ENCODE data around the gene ATP8B4.

ATP8B4 gene

GRCh38 chr15:49857496-49858475 is 261.2 kb downstream of the ATP8B4 start:
- DNase-seq (ENCODE audit: low read depth in 2 of 2) = no peak

DNA sequence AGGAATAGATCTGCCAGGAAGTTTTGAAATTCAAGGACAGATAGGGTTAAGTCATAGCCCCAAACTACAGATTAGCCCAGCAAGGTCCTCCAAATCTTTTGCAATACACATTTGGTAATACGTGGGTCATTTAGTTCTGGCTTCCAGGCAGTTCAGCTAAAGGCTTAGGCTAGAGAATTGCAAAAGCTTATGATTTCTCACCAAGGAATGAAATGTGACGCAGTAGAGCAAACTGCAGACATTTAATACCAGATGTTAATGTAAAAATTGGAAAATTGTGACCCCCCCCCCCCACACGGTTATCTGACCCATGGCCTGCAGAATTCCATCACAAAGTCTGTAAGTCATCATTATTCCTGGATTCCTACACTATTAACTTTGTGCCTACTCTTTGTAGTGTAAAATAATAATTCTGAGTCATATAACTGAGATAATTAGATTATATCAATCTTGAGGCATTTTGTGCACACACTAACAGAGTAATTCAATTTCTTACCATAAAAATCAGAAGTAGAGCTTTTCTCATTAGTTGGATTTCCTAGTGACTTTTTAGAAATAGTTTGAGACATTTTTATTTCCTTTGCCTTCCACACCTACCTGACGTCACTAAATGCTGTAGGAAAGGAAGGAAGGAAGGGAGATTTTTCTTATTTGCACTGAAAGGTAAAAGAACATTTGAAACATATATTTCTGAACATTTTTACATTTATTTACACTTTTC is 263.0 kb downstream of the ATP8B4 start:
- peak; percentile 99 for DNase-seq (ENCODE audit: low read depth in 2 of 2)

DNA sequence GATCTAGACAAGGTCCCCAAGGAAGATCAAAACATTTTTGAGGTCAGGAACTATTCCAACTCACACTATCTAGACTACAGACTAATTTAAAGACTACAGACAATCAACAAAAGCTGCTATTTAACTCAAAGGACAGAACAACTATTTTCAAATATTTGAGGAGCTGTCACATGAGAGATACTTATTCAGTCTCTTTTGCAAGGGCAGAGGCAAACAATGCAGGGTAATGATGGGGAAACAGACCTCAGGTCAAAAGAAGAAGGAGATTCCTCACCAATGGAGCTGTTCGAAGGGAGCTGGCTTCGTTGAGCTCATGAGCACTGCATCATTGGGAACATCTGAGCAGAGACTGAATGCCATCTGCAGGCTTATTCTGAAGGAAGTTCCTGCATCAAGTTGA is 266.3 kb downstream of the ATP8B4 start:
- DNase-seq (ENCODE audit: low read depth in 2 of 2) = no peak

DNA sequence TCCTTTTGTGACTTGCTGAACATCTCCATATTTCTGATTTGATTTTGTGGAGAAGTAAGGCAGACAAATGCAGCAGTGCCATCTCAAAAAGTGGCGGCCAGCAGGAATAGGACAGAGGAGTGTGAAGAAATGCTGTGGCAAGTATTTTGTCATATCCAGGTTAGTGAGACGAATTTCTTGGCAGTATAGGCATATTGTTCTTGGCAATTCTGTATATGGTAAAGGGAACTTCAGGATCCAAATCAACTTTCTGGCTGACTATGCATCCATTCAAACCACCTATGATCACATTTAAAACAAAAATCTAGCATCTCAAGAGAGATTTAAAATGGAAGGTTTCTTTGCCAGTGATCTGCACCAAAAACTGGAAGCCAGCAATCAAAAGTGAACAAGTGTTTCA is 270.2 kb downstream of the ATP8B4 start:
- no peak for DNase-seq (ENCODE audit: low read depth in 2 of 2)

- DNase-seq (ENCODE audit: low read depth in 2 of 2) = peak; percentile 99
Observed at GRCh38 chr15:49848282-49848724, 270.7 kb downstream of the ATP8B4 start.

GRCh38 chr15:49847423-49848281 is 271.4 kb downstream of the ATP8B4 start:
- no peak for DNase-seq (ENCODE audit: low read depth in 2 of 2)

GRCh38 chr15:49844390-49844789 is 274.6 kb downstream of the ATP8B4 start:
- DNase-seq (ENCODE audit: low read depth in 2 of 2) = no peak

DNA sequence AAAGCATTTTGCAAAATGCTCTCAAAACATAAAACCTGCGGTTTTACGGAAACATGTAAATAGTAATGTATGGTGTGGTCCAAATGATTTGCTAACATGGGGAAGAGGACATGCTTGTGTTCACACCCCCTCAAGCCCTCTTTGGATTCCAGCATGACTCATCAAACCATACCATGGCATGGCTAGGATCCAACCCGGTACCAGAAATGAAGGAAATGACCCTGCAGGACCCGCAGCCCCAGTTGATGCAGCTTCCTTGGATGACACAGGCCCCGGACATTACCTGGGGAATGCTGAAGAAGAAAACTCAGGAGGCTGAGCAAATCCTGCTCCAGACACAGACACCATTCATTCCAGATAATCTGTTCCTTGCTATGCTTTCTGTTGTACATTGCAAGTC is 275.3 kb downstream of the ATP8B4 start:
- no peak for DNase-seq (ENCODE audit: low read depth in 2 of 2)

- DNase-seq (ENCODE audit: low read depth in 2 of 2) = no peak
Observed at GRCh38 chr15:49842031-49842730, 276.9 kb downstream of the ATP8B4 start.

DNA sequence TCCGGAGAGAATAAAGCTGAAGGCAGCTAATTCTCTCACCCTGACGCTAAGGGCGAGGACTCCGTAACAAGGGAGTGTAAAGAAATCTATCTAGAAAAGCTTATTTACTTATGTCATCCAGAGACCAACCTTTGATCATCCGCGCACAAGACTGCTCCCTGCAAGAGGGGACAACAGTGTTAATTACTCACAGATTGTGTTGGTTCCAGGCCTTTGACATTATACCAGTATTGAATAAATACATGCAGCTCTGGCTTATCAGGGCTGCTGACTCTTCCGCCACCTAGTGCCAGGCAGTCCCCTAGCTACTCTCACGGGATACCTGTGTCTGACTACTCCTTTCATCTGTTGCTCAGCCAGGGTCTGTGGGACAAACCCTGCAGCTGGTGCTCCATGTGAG is 286.5 kb downstream of the ATP8B4 start:
- no peak for DNase-seq (ENCODE audit: low read depth in 2 of 2)

DNA sequence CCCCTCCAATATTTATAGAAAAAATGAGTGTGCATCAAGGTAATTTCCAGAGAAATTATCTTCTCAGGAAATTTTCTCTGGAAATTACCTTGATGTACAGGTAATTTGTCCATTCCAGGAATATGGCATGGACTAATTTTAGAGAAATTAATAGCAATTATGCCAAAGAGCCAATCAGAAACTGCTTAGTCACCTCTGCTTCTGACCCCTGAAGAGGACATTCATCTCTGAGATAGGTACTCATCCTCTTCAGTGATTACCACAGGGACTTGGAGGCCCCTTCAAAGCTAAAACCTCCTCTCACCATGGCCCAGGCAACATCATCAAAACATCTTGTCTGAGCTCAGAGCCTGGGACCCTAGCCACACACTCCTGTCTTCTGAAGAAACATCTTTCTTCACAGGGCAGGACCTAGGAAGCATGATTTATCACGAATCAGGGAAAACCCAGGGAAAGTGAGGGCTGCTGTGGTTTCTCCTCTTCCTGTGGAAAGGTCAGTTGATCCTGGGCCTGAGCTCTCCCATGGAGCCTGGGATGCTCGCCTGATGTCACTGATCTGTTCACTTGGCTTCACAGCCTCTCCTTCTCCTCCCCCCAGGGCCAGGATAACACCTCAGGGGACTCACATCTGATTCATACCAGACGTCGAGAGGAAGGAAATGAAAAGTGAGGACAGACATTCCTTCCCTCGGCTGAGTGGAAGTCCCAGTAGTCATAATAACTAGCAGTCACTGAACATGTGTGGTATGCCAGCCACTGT is 287.6 kb downstream of the ATP8B4 start:
- peak; percentile 94 to 95 for DNase-seq (ENCODE audit: low read depth in 2 of 2)

DNA sequence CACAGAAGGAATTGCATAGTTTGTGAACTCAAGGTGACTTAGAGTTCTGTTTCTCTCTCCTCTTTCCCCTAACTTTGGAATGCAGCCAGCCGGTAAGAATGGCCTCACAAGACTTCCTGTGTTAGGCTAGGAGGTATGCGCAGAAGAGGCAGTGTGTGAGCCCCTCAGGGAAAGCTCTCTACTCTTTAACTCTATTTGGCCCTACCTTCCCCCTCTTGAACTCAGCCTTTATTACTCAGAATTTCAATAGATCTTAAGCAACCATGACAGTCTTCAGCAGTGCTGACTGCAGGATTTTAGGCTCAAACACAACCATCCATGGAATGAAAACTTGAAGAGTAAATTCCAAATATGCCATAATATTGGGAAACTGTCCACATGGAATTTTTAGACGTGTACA is 288.6 kb downstream of the ATP8B4 start:
- peak; percentile 76 to 81 for DNase-seq (ENCODE audit: low read depth in 2 of 2)

- no peak for DNase-seq (ENCODE audit: low read depth in 2 of 2)
Observed at GRCh38 chr15:49827311-49827710, 291.7 kb downstream of the ATP8B4 start.

GRCh38 chr15:49826640-49827234 is 292.3 kb downstream of the ATP8B4 start:
- no peak for DNase-seq (ENCODE audit: low read depth in 2 of 2)

DNA sequence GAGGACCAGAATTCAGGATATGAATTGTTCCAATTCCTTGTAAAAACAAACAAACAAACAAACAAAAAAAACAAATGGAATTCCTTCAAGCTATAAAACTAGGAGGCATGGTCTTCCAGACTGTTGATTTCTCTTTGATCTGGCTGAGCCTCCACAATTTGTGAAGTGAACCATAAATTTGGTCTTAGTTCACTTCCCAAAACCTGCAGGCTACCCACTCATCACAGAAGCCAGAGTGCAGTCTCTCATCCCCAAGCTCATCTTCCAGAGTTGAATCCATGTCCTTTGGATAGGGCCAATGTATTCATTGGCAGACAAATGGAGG is 294.3 kb downstream of the ATP8B4 start:
- no peak for DNase-seq (ENCODE audit: low read depth in 2 of 2)

DNA sequence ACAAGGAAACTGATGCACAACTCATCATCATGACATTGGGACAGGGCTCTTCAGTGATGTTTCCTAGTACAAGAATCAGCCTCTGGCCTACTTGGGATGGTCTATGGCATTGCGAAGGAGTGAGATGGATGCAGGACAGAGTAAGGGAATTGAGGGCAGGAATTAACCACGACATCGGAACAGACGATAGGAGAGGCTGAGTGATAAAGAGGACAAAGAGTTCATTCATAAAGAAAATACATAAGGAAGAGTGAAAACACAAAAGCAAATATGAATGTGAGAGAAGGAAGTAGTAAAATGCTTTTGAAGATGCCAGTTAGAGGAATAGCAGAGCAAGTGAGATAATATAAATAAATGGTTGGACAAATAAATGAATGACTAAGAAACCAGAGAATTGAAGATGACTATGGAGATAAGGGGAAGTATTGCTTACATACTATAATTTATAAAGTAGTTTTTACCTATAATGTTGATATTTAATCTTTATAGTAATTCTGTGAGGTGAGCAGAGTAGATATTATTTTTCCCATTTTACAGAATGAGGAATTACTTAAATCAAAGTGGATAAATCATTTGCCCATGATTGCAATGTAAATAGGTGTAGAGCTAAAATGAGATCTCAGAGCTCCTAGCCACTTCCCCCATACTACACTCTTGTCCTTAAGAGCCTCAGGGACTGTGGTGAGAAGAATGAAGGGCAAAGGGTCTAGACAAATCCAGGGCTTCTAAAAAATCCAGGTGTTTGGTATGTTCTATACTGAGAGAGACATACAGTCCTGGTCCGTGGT is 294.9 kb downstream of the ATP8B4 start:
- DNase-seq (ENCODE audit: low read depth in 2 of 2) = no peak

DNA sequence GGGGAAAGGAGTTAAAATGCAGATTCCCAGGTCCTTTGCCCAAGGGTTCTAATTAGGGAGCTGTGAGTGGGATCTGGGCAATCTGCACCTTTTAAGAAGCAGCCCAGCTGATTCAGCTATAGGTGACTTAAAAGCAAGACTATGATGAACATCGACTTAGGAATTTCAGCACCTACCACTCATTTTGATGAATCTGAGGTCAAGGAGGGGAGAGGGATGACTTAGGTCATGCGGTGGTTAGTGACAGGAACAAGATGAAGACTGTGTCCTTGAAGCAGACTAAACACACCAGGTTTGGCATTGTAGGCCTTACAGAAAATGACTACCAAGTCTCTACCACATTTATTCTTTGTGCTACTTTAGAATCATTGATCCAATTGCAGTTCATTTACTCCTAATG is 301.9 kb downstream of the ATP8B4 start:
- DNase-seq (ENCODE audit: low read depth in 2 of 2) = no peak

DNA sequence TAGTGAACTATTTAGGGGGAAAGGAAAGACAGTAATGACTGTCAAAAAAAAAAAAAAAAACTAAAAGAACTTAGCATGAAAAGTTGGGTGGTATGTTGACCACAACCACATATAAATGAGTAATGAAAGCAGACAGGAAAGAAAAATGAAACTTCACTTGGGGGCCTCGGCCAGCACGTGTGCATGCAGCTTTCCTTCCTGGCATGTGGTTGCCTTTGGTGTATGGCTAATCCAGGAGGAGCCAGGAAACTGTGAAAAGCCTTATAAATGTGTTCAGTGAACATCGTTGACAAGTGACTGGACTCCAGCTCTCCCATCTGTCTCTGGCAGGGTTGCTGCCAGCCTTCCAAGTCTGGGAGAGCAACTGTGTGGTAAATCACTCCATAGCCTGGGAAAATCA is 303.1 kb downstream of the ATP8B4 start:
- DNase-seq (ENCODE audit: low read depth in 2 of 2) = peak; percentile 97

DNA sequence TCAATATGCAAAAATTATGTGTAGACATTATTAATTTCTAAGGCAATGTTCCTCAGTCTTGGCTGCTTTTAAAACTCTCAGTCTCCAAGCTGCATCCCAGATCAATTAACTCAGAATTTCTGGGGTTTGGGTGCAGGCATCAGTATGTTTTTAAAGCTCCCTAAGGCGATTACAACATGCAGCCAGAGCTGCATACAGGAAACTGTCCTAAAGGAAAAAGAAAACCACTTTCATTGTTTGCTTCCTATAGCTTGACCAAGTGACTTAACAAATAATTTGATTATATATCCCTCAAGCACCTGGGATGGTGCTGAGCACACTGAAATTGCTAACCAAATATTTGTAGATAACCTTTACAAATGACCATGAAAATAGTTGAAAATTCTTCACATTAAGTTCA is 303.5 kb downstream of the ATP8B4 start:
- DNase-seq (ENCODE audit: low read depth in 2 of 2) = peak; percentile 53 to 61
